GM08714 (cell line): Measurements from ENCODE around the gene LEPR.
"Not testable (repeated sequence)": the region's sequence is repeated elsewhere in the genome, so short reads cannot be mapped to it uniquely, and the experiment has no call there.

Experiments used
- H3K4me3 ChIP-seq: fragments of 200-500 bp; sonication (Bioruptor generic); 2 replicates; pipeline ENCODE4 v1.5.1; 2014; ENCODE audit warnings: mild to moderate bottlenecking, low read length, inconsistent platforms
- ZNF274 ChIP-seq: IDR thresholded peaks from 2 replicates; pipeline ENCODE4 v1.6.1; 2012; ENCODE audit warnings: mild to moderate bottlenecking, low read depth, low read length

The LEPR gene

DNA sequence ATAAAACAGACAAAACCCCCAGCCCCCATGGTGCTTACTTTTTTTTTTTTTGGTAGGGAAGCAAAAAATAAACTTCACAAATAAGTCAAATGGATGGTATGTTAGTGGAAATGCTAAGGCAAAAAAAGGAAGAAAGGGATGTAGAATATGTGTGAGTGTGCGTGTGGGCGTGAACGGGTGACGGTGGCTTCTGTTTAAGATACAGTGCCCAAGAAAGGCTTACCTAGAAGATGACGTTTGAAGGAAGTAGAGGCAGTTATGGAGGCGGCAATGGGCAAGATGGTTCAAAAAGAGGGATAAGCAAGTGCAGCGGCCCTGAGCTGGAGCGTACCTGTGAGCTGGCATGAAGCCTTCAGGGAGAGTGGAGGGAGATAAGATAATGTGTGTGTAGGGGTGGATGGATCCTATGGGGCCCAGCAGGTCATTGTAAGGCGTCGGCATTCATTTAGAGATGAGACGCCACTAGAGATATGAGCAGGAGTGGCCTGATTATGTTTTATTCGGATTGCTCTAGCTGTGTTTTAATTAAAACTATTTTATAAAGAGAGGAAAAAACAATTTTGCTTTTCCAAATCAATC lies 19.9 kb downstream of the LEPR start:
- TF ChIP-seq ZNF274, result no peak
- no peak overlapping the region for H3K4me3 ChIP-seq

DNA sequence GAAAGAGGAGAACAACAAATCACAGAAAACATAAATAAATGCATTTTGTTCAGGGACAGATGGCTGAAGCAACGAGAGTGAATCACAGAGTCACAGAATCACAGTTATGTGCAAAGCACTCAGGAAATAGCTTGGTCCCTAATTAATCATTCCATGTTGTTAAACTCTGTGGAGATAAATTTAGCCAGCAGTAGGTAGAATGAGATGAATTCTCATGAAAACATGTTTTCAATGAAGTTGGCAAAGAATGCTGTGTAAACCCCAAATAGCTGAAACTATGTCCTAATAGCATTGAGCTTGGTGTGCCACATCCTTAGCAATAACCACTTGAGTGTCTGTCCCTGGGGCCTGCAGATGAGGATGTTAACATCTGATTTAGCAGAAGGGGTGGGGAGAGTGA lies 20.4 kb downstream of the LEPR start:
- H3K4me3 ChIP-seq, result no peak overlapping the region
- no peak for TF ChIP-seq ZNF274

DNA sequence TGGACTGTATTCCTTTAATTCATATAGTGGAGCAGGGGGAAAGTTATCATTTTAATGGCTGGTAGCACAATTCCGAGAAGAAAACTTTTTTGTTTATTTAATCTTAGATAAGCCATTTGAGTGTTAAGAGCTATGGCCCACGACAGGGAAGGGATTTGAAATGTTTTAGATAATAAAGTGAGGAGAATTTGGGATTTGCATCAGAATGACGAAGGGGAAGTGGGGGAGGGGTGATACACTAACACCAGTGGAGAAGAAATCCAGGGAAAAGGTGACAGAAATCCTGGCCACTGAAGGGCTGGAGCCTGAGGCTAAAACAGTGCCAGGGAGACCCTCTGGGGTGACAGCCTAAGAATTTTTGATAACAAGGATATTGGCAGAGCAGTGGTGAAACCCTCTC lies 21.0 kb downstream of the LEPR start:
- no peak overlapping the region for H3K4me3 ChIP-seq
- TF ChIP-seq ZNF274, result no peak

DNA sequence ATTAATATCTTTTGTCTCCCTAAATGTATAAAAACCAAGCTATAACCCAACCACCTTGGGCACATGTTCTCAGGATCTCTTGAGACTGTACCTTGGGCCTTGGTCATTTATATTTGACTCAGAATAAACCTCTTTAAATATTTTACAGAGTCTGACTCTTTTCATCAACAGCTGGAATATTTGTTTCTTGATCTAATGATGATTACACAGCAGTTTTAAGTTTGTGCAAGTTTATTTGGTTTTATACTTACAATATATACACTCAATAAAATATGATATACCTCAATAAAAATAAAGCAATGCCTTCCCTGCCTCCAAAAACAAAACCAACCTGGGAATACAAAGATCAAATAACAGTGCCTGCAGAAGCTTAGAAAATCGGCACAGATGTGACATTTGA lies 22.0 kb downstream of the LEPR start:
- no peak overlapping the region for H3K4me3 ChIP-seq
- TF ChIP-seq ZNF274, result no peak

DNA sequence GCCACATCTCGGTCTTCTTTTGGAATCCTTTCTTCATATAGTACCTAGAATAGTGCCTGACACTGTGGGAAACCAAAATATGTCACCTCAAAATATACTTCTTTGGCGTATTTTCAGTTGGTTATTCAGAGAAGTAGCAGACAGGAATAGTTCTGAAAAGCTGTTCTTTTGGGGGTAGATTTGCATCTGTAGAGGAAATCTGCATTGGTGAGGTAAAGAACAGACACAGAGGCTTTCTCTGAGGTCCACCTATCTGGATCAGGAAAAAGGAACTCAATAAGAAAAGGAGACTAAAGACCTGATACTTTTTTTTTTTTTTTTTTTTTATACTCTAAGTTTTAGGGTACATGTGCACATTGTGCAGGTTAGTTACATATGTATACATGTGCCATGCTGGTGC lies 23.2 kb downstream of the LEPR start:
- TF ChIP-seq ZNF274, result no peak

DNA sequence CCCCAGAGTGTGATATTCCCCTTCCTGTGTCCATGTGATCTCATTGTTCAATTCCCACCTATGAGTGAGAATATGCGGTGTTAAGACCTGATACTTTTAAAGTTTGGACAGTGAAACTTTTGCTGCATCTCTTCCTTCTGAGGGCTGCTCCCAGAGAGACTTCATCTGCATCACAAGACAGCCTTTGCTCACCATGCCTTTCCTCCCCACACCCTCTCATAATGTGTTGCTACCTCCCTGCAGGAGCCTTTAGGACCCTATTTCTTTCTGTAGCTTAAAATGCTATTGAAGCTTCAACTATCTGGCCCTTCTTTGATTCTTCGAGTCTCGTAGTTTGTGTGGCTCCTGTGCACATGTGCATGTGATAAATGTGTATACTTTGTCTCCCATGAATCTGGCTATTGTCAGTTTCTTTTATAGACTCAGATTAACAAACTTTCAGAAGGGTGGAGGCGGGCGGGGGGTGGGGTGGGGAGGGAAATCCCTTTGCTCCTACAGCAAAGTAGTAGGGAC lies 23.7 kb downstream of the LEPR start:
- no peak for TF ChIP-seq ZNF274
- no peak overlapping the region for H3K4me3 ChIP-seq

More for the DNA sequence above, 23.2 kb downstream of the LEPR start:
- no peak overlapping the region for H3K4me3 ChIP-seq

DNA sequence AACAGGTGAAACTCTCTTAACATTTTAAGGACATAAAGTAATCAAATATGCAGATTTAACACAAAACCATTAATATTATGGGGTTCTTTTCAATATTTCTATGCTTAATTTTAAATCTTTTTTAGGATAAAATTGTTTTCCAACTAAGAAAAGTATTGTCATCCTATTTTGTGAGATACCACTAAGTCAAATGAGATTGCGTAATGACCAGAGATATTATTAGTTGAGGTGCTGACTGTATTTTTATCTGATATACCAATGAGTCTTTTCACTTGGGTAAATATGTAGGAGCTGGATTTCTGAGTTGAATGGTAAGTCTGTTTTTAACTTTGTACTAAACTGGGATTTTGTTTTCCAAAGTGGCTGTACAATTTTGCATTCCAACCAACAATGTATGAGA lies 25.4 kb downstream of the LEPR start:
- TF ChIP-seq ZNF274, result no peak
- no peak overlapping the region for H3K4me3 ChIP-seq

DNA sequence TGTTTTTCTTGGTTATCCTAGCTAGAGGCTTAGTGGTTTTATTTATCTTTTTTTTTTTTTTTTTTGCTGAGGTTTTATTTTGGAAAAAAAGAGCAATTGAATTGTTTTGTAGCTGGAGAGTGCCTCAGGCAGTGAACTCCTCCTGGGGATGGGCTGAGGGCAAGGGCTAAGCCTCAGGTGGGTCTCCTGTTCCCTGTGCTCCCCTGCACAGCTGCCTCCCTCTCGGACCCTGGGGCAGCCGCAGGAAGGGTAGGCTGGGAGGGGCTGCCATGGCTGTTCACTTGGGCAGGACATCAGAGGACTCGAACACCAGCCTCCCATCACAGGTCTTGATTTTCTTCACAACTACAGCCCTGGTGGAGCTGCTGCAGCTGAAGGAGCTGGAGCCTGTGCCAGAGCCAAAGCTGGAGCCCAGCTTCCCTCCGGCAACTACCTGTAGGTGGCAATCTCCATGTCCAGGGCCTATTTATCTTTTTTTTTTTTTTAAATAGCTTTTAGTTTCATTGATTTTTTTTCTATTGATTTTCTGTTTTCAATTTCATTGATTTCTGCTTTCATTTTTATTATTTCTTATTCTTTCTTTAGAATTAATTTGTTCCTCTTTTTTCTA lies 28.9 kb downstream of the LEPR start:
- TF ChIP-seq ZNF274, result no peak
- H3K4me3 ChIP-seq, result no peak overlapping the region

DNA sequence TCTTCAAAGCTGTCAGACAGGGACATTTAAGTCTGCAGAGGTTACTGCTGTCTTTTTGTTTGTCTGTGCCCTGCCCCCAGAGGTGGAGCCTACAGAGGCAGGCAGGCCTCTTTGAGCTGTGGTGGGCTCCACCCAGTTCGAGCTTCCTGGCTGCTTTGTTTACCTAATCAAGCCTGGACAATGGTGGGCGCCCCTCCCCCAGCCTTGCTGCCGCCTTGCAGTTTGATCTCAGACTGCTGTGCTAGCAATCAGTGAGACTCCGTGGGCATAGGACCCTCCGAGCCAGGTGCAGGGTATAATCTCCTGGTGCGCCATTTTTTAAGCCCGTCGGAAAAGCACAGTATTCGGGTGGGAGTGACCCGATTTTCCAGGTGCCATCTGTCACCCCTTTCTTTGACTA lies 35.2 kb downstream of the LEPR start:
- H3K4me3 ChIP-seq, result not testable (repeated sequence)

DNA sequence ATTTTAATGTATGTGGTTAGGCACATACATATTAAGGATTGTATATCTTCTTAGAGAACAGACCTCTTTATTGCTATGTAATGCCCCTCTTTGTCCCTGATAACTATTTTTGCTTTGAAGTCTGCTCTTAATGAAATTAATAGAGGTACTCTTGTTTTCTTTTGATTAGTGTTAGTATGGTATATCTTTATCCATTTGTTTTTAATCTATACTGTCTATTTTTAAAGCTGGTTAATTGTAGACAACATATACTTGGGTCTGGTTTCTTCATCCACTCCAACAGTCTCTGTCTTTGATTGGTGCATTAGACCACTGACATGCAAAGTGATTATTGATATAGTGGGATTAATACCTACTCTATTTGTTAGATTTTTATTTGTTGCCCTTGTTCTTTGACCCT lies 36.0 kb downstream of the LEPR start:
- no peak overlapping the region for H3K4me3 ChIP-seq
- no peak for TF ChIP-seq ZNF274

DNA sequence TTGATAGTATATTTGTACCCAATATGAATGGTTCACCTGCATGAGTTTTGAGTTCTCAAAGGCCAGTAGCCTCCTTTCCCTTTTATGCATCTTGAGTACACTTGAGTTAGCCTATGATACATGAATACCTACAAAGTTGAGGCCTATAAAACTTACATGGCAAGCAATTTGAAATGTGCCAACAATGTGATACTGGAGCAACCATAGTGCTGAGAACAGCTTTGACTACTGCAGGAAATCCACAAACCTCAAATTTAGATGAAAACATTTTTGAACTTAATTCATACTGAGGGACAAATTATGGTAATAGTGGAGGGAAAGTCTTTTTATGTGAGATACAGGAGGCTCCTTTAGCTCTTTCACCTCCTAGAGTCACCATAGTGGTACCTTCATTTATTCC lies 37.4 kb downstream of the LEPR start:
- no peak for TF ChIP-seq ZNF274
- H3K4me3 ChIP-seq, result no peak overlapping the region

DNA sequence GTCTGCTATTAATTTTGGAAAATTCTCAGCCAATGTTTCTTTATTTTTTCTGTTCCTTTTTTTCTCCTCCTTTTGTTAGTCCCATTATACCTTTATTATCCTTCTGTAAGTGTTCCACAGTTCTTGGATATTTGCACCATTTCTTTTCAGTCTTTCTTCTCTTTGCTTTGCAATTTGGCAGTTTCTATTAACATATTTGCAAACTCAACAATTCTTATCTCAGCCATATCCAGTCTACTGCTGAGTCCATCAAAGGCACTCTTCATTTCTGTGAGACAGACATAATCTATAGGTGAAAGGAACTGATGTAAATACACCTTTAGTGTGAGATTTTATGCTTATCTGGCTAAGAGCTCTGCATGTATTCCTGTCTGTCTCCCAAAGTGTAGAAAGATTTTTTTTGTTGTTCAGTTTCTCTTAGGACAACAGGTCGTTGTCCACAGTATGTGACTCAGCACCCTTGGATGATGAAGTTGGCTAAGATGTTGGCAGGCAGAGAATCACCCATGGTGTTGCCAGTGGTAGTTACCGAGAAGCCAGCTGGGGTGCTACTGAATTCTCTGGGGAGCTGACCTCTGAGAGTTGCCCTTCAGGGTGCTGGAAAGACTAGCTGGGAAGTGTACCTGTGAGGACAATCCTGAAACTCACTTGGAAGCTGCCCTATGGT lies 38.4 kb downstream of the LEPR start:
- TF ChIP-seq ZNF274, result no peak
- no peak overlapping the region for H3K4me3 ChIP-seq

DNA sequence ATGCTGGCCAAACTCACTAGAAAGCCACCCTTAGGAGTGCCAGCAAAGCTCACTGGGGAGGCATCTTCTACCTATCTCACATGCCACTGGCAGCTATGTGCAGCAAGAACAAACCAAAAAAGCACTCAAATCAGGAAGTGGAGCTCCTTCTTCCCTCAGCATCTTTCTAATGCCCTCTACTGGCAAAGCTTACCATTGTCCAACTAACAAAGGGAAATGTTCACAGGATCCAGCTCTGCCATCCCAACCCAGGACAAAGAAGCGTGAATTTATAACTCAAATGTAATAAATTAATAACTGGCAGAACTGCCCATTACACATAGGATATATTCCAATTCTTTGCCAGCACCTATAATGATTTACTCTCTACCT lies 38.9 kb downstream of the LEPR start:
- TF ChIP-seq ZNF274, result no peak
- no peak overlapping the region for H3K4me3 ChIP-seq

DNA sequence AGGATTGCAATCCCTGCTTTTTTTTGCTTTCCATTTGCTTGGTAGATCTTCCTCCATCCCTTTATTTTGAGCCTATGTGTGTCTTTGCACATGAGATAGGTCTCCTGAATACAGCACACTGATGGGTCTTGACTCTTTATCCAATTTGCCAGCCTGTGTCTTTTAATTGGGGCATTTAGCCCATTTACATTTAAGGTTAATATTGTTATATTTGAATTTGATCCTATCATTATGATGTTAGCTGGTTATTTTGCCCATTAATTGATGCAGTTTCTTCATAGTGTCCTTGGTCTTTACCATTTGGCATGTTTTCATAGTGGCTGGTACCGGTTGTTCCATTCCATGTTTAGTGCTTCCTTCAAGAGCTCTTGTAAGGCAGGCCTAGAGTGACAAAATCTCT lies 45.4 kb downstream of the LEPR start:
- not testable (repeated sequence) for H3K4me3 ChIP-seq

DNA sequence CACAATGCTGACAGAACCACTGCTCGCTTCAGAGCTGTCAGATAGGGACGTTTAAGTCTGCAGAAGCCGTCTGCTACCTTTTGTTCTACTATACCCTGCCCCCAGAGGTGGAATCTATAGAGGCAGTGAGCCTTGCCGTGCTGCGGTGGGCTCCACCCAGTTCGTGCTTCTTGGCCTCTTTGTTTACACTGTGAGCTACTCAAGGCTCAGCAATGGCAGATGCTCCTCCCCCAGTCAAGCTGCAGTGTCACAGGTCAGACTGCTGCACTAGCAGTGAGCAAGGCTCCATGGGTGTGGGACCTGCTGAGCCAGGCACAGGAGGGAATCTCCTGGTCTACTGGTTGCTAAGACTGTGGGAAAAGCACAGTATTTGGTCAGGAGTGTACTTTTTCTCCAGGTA lies 47.1 kb downstream of the LEPR start:
- H3K4me3 ChIP-seq, result no peak overlapping the region
- TF ChIP-seq ZNF274, result no peak
